DOHH2 (cell line): ENCODE results near the gene FEV.

Source experiments
- H3F3A ChIP-seq: fragments of 200-600 bp; sonication (generic), shearing (Covaris generic); 2 replicates; pipeline ENCODE4 v1.6.0; 2016; ENCODE audit warnings: antibody characterized with exemption, mild to moderate bottlenecking; ENCODE audit not compliant: control insufficient read depth, insufficient read depth
- H3K27ac ChIP-seq: fragments of 200-600 bp; sonication (generic); 2 replicates; pipeline ENCODE4 v1.5.1; 2014; ENCODE audit warnings: low read depth, mild to moderate bottlenecking, low read length, moderate library complexity
- H3K27me3 ChIP-seq: fragments of 200-600 bp; sonication (generic); 2 replicates; pipeline ENCODE4 v1.6.1; 2014; ENCODE audit warnings: mild to moderate bottlenecking, low read length, mixed read lengths; ENCODE audit not compliant: control insufficient read depth
- H3K36me3 ChIP-seq: fragments of 200-600 bp; sonication (generic); 2 replicates; pipeline ENCODE4 v1.6.1; 2014; ENCODE audit warnings: mild to moderate bottlenecking, low read length, moderate library complexity, mixed read lengths; ENCODE audit not compliant: control insufficient read depth
- H3K4me1 ChIP-seq: fragments of 200-600 bp; sonication (generic); 2 replicates; pipeline ENCODE4 v1.6.1; 2014; ENCODE audit warnings: mild to moderate bottlenecking, low read length, mixed read lengths; ENCODE audit not compliant: control insufficient read depth
- H3K4me2 ChIP-seq: fragments of 200-600 bp; sonication (generic); 2 replicates; pipeline ENCODE4 v1.6.0; 2014; ENCODE audit warnings: mild to moderate bottlenecking, low read length, moderate library complexity
- H3K4me3 ChIP-seq: fragments of 200-600 bp; sonication (generic); 2 replicates; pipeline ENCODE4 v1.5.1; 2014; ENCODE audit warnings: mild to moderate bottlenecking, low read length, mixed read lengths
- H3K79me2 ChIP-seq: fragments of 200-600 bp; sonication (generic); 2 replicates; pipeline ENCODE4 v1.6.1; 2014; ENCODE audit warnings: mild to moderate bottlenecking, low read length, mixed read lengths; ENCODE audit not compliant: control insufficient read depth
- H3K9me2 ChIP-seq: fragments of 200-600 bp; sonication (generic); replicated peaks from 2 replicates; pipeline ENCODE4 v1.6.1; 2014; ENCODE audit warnings: mild to moderate bottlenecking, low read length, mixed read lengths; ENCODE audit not compliant: control insufficient read depth
- H3K9me3 ChIP-seq: fragments of 200-600 bp; sonication (generic); 2 replicates; pipeline ENCODE4 v1.6.1; 2014; ENCODE audit warnings: antibody characterized with exemption, low read length, mixed read lengths; ENCODE audit not compliant: control insufficient read depth, insufficient read depth
- H4K20me1 ChIP-seq: fragments of 200-600 bp; sonication (generic); 2 replicates; pipeline ENCODE4 v1.6.0; 2014; ENCODE audit warnings: low read depth, mild to moderate bottlenecking, antibody characterized with exemption, low read length, moderate library complexity; ENCODE audit not compliant: control insufficient read depth, insufficient read depth
- EZH2phosphoT487 ChIP-seq: fragments of 200-600 bp; sonication (generic); IDR thresholded peaks from 2 replicates; pipeline ENCODE4 v1.6.1; 2017; ENCODE audit warnings: borderline replicate concordance, mild to moderate bottlenecking, antibody characterized with exemption, low read length, moderate library complexity, mixed read lengths
- TF ChIP-seq, protein P1 (sequence below): fragments of 200-600 bp; sonication (generic); IDR thresholded peaks from one replicate; pipeline ENCODE4 v1.5.1; 2014; ENCODE audit warnings: antibody characterized with exemption, mild to moderate bottlenecking, low read depth, low read length; ENCODE audit not compliant: poor library complexity, severe bottlenecking

FEV gene

DNA sequence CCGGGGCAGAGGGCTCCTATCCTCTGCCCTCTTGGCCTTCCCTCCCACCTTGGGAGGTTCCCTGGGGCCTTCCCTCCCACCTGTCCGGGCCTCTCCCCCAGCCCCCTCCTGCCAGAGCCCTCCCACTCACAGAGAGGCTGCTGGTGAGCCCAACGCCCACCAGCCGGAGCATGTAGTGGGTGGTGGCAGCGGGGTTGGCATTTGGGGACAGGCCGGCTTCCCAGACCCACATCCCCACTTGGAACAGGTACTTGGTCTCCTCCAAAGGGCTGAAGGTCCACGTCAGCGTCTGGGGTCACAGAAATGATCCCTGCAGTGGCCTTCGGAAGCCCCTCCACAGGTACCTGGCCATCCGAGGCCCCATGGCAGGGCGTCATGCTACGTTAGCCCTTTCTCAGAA is 37.1 kb upstream of the FEV start:
- Histone ChIP-seq H4K20me1 (no peaks in the 10 kb centered on the region), H3K36me3 (no peaks in the 10 kb centered on the region), H3K4me2 (no peak overlapping the region), H3K9me2 (no peaks in the 10 kb centered on the region), H3K4me1 (no peaks in the 10 kb centered on the region), H3K9me3 (no peaks in the 10 kb centered on the region), H3K27ac (no peak overlapping the region), H3F3A (no peaks in the 10 kb centered on the region), H3K4me3 (no peak overlapping the region), H3K27me3 (peaks cover 2% of the 10 kb centered on the region; the same call in 1 of the 2 replicates), H3K79me2 (no peaks in the 10 kb centered on the region)
- TF ChIP-seq, protein P1, sequence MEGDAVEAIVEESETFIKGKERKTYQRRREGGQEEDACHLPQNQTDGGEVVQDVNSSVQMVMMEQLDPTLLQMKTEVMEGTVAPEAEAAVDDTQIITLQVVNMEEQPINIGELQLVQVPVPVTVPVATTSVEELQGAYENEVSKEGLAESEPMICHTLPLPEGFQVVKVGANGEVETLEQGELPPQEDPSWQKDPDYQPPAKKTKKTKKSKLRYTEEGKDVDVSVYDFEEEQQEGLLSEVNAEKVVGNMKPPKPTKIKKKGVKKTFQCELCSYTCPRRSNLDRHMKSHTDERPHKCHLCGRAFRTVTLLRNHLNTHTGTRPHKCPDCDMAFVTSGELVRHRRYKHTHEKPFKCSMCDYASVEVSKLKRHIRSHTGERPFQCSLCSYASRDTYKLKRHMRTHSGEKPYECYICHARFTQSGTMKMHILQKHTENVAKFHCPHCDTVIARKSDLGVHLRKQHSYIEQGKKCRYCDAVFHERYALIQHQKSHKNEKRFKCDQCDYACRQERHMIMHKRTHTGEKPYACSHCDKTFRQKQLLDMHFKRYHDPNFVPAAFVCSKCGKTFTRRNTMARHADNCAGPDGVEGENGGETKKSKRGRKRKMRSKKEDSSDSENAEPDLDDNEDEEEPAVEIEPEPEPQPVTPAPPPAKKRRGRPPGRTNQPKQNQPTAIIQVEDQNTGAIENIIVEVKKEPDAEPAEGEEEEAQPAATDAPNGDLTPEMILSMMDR = no peak
- no peak for TF ChIP-seq EZH2phosphoT487

DNA sequence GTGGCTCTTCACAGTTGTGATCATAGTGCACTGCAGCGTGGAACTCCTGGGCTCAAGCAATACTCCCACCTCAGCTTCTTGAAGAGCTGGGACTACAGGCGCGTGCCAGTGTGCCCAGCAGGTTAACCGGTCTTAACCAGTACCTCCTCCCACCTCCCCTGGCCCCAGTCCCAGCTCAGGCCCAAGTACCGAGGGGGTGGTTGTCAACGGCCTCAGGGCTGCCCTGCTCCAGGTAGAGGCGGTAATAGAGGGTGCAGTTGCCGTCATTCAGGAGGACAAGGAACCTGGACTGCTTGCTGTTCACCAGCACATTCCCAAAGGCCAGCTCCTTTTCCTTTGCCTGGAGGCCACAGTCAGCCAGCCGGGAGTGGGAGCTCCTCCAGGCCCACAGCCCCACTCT is 36.6 kb upstream of the FEV start:
- Histone ChIP-seq H4K20me1 (no peaks in the 10 kb centered on the region), H3K4me3 (no peak overlapping the region), H3K9me3 (no peaks in the 10 kb centered on the region), H3K4me1 (no peaks in the 10 kb centered on the region), H3F3A (no peaks in the 10 kb centered on the region), H3K27me3 (peaks cover 2% of the 10 kb centered on the region; the same call in 1 of the 2 replicates), H3K36me3 (no peaks in the 10 kb centered on the region), H3K79me2 (no peaks in the 10 kb centered on the region), H3K27ac (no peak overlapping the region), H3K9me2 (no peaks in the 10 kb centered on the region), H3K4me2 (no peak overlapping the region)
- TF ChIP-seq, protein P1 = no peak
- TF ChIP-seq EZH2phosphoT487 = no peak

DNA sequence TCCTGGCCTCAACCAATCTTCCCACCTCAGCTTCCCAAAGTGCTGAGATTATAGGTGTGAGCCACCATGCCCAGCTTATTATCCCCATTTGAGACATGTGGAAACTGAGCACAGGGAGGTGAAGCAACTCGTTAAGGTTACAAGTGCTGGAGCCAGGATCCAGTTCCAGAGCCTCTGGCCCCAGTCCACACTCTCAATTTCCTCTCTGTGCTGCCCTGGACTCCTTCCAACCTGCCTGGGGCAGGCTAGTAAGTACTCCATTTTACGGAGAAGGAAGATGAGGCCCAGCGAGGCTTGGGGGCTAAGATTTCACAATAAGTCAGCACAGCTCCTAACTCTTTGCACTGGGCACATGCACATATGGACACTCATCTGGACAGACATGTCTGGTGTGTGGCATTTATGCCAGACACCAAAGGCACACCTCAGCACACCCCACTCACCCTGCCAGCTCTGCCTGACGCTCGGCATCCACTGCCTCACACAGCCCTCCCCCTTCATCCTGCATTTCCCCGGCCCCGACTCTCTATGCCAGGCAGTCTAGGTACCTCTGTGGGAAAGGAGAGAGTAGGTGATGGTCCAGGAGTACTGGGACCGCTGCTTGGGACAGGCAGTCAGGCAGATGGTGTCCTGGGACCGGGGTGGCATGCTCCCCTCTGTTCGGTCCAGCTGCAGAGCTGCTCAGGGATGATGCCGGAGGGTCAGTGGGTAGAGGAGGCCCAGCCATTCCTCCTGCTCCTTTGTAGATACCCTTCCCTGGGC is 35.8 kb upstream of the FEV start:
- Histone ChIP-seq H3K9me2 (no peaks in the 10 kb centered on the region), H3K36me3 (no peaks in the 10 kb centered on the region), H3F3A (no peaks in the 10 kb centered on the region), H3K79me2 (no peaks in the 10 kb centered on the region), H3K4me1 (no peaks in the 10 kb centered on the region), H3K4me2 (no peak overlapping the region), H3K4me3 (no peak overlapping the region), H3K27ac (no peak overlapping the region), H4K20me1 (no peaks in the 10 kb centered on the region), H3K9me3 (no peaks in the 10 kb centered on the region), H3K27me3 (peaks cover 2% of the 10 kb centered on the region; the same call in 1 of the 2 replicates)
- TF ChIP-seq EZH2phosphoT487 = no peak
- TF ChIP-seq, protein P1 = no peak
